Thyroid gland (tissue), 4 donors: Measurements from ENCODE around the gene TOR4A. TPM values are rescaled to one million over a fixed set of nuclear protein-coding genes. Genes with fewer than 3 reads are reported as not detected.
A peak's percentile ranks its signal among the peaks of the same experiment; 100 is the strongest.

Experiments
- DNase-seq, 2 donors: peaks; one replicate each; pipeline ENCODE4 v3.0.0-alpha.2; 2019
- H3K27ac ChIP-seq, 3 donors: fragments of 200-600 bp; sonication (generic); 1 replicate in 2 of 3; 2 replicates in 1 of 3; pipeline ENCODE4 v1.5.1; 2016 to 2019; ENCODE audit warnings: mild to moderate bottlenecking in 1 of 3, moderate library complexity in 1 of 3
- H3K27me3 ChIP-seq: fragments of 200-600 bp; sonication (generic); one replicate; pipeline ENCODE4 v1.5.1; 2019
- H3K36me3 ChIP-seq, 2 donors: fragments of 200-600 bp; sonication (generic); one replicate each; pipeline ENCODE4 v1.5.1; 2016 to 2019
- H3K4me1 ChIP-seq, 2 donors: fragments of 200-600 bp; sonication (generic); one replicate each; pipeline ENCODE4 v1.5.1; 2017 to 2019
- H3K4me3 ChIP-seq, 3 donors: fragments of 200-600 bp; sonication (generic); replicated peaks in 1 of 3; 1 replicate in 2 of 3; 2 replicates in 1 of 3; pipeline ENCODE4 v1.5.1; 2016; ENCODE audit warnings: mild to moderate bottlenecking in 1 of 3
- H3K9me3 ChIP-seq: fragments of 200-600 bp; sonication (generic); one replicate; pipeline ENCODE4 v1.5.1; 2017
- POLR2A ChIP-seq, 2 donors: fragments of 450-650 bp; IDR thresholded peaks; one replicate each; pipeline ENCODE4 v1.6.1; 2017; ENCODE audit warnings: antibody characterized with exemption in 2 of 2, mild to moderate bottlenecking in 2 of 2, moderate library complexity in 1 of 2
- WGBS, 2 donors: methylation state at CpG; one replicate each; pipeline ENCODE4 v1.1.5; 2017; 5-methylcytosine and 5-hydroxymethylcytosine counted together
- intact Hi-C: fragments of 100-400 bp; cut with DNase I; formaldehyde crosslinking; loops from one replicate; pipeline ENCODE4 v1.15.1; 2023
- total RNA-seq, 4 donors: library from RNA; depleted of rRNA; stranded (reverse); fragments of >200 nt; gene quantifications; one replicate each; pipeline ENCODE4 v1.2.3, GENCODE V29; 2016
- TF ChIP-seq, protein P1 (sequence below), 6 experiments: fragments of 200-600 bp in 3 of 6; fragments of 450-650 bp in 3 of 6; sonication (generic) in 3 of 6; IDR thresholded peaks; one replicate each; pipeline ENCODE4 v1.5.1; 2016 to 2019; ENCODE audit warnings: antibody characterized with exemption in 6 of 6, mild to moderate bottlenecking in 2 of 6, inconsistent platforms in 1 of 6, moderate library complexity in 1 of 6

The TOR4A gene
- total RNA-seq, 4 donors from 2014 or later, result 10.8 to 14.7 (median 12.0) TPM

DNA sequence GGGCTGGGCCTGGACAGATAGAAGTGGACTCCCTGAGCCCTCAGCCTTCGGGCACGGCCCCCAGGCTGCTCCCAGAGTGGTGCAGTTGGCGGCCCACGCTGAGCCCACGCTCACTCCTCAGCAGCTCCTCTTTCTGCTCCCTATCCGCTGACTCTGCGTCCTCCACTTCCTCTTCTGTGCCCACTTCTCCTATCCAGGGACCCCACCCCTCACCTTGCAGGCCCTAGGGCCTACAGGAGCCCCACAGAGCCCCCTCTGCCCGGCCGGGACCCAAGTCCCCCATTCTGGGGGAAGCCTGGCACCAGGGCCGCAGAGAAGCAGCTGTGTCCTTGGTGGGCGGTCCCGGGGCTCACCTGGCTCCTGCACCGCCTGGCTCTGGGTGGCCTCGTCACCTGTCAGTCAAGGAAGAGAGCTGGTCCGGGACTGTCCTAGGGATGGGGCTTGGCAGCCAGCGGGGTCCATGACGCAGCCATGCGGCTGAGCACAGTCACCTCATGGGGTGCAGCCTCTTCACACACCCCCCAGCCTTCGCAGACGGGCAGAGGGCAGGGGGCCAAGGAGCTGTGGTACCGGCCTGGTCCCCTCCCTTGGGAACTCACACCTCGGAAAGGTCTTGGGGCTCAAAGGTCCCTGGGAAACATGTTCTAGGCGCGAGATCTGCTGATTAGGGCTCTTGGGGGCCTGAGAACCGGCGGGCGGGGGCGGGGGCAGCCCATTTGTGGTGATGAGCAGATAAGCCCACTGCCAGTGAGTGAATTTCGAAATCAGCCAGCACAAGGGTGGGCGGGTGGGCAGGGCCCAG is 29.9 kb downstream of the TOR4A start:
- Histone ChIP-seq H3K9me3 (no peaks in the 10 kb centered on the region), H3K36me3 (no peaks in the 10 kb centered on the region), H3K27me3 (no peaks in the 10 kb centered on the region), H3K4me1 (peaks cover 26 to 45% of the 10 kb centered on the region in 2 donors), H3K27ac (no peak overlapping the region), H3K4me3 (no peak overlapping the region)
- 39 to 46% methylated on average over 15 to 23 of the region's 30 CpGs for WGBS, 2 donors
- peak in 1 of 2 donors; percentile 46 for DNase-seq
- TF ChIP-seq, protein P1, sequence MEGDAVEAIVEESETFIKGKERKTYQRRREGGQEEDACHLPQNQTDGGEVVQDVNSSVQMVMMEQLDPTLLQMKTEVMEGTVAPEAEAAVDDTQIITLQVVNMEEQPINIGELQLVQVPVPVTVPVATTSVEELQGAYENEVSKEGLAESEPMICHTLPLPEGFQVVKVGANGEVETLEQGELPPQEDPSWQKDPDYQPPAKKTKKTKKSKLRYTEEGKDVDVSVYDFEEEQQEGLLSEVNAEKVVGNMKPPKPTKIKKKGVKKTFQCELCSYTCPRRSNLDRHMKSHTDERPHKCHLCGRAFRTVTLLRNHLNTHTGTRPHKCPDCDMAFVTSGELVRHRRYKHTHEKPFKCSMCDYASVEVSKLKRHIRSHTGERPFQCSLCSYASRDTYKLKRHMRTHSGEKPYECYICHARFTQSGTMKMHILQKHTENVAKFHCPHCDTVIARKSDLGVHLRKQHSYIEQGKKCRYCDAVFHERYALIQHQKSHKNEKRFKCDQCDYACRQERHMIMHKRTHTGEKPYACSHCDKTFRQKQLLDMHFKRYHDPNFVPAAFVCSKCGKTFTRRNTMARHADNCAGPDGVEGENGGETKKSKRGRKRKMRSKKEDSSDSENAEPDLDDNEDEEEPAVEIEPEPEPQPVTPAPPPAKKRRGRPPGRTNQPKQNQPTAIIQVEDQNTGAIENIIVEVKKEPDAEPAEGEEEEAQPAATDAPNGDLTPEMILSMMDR (IDR thresholded peaks at IDR 0.05), result no peak
- no peak for TF ChIP-seq POLR2A (IDR thresholded peaks at IDR 0.05)
- intact Hi-C loops, result loop anchor here (5.0 kb wide), 1 partner anchor 90 kb away; no protein-coding TSS in a partner anchor

DNA sequence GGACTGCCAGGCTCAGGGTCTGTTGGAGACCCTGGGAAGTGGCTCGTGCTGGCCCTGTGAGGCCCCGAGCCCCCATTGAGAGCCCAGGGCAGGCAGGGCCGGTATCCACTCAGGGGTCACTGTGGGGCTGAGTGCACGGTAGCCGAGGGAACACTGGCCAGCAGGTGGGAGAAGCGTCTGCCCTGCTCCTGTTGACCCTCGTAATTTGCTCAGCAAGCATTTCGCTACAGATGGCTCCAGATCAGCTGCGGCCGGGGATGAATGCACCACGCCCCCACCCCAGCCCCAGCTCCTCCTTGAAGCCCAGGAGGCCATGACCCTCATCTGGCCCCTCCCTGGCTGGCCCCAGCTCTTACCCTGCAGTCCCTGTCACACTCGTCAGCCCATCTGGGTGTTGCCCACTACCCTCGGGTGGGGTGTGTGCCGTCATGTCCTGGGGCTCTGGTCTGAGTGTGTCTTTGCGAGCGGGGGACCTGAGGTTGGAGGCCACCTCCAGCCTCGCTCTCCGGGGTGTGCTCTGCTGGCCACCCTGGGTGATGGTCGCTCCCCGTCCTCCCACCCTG is 30.6 kb downstream of the TOR4A start:
- H3K27me3 ChIP-seq, result no peaks in the 10 kb centered on the region
- no peak for DNase-seq

DNA sequence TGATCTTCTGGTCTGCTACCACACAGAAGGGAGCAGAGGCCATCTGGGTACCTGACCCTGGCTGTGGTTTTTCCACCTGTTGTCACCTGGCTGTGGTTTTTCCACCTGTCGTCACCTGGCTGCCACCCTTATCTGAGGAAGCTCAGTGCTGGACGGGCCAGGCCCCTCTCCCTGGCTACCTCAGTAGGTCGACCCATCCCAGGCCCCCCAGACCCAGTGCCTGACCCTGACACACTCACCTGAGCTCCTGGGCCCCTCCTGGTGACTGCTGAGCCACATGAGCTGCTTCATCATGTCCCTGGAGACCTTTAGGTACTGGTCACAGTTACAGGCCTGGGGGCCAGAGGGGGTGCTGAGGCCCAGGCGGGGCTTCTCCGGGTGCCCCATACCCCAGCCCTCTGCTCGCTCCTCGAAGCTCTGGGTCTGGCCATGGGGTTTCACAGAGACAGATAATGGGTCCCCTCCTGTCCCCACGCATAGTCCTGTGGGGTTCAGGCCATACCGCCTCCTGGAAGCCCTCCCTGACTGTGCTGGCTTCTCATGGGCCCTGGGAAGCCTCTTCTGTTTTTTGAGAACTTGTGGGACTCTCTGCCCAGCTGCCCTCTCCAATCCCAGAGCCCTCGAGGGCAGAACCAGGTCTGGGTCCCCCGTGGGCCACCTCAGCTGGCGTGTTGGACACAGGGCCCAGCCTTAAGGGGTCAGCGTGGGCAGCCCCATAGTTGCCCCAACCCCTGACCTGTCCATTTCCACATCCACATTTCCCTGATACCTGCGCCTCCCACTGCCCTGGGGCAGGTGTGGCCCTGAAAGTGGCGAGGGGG is 32.1 kb downstream of the TOR4A start:
- intact Hi-C loops, result loop anchor here (5.0 kb wide), 1 partner anchor 88 kb away; no protein-coding TSS in a partner anchor
- WGBS, 2 donors, result 90 to 95% methylated on average over 8 to 9 of the region's 15 CpGs
- no peaks in the 10 kb centered on the region for H3K9me3 ChIP-seq
- H3K4me3 ChIP-seq, result no peak overlapping the region
- TF ChIP-seq POLR2A (IDR thresholded peaks at IDR 0.05), result no peak
- TF ChIP-seq, protein P1 (IDR thresholded peaks at IDR 0.05), result no peak
- H3K36me3 ChIP-seq, result no peaks in the 10 kb centered on the region
- DNase-seq, result no peak
- no peak overlapping the region for H3K27ac ChIP-seq
- peaks cover 21 to 34% of the 10 kb centered on the region in 2 donors for H3K4me1 ChIP-seq
- H3K27me3 ChIP-seq, result no peaks in the 10 kb centered on the region

More for the DNA sequence above, 30.6 kb downstream of the TOR4A start:
- Histone ChIP-seq H3K9me3 (no peaks in the 10 kb centered on the region), H3K4me1 (peaks cover 21 to 39% of the 10 kb centered on the region in 2 donors), H3K27ac (no peak overlapping the region), H3K36me3 (no peaks in the 10 kb centered on the region), H3K4me3 (no peak overlapping the region)
- intact Hi-C loops, result loop anchor here (5.0 kb wide), 1 partner anchor 89 kb away; no protein-coding TSS in a partner anchor
- WGBS, 2 donors, result 68 to 86% methylated on average over 11 to 20 of the region's 20 CpGs
- no peak for TF ChIP-seq POLR2A (IDR thresholded peaks at IDR 0.05)
- TF ChIP-seq, protein P1 (IDR thresholded peaks at IDR 0.05), result no peak

DNA sequence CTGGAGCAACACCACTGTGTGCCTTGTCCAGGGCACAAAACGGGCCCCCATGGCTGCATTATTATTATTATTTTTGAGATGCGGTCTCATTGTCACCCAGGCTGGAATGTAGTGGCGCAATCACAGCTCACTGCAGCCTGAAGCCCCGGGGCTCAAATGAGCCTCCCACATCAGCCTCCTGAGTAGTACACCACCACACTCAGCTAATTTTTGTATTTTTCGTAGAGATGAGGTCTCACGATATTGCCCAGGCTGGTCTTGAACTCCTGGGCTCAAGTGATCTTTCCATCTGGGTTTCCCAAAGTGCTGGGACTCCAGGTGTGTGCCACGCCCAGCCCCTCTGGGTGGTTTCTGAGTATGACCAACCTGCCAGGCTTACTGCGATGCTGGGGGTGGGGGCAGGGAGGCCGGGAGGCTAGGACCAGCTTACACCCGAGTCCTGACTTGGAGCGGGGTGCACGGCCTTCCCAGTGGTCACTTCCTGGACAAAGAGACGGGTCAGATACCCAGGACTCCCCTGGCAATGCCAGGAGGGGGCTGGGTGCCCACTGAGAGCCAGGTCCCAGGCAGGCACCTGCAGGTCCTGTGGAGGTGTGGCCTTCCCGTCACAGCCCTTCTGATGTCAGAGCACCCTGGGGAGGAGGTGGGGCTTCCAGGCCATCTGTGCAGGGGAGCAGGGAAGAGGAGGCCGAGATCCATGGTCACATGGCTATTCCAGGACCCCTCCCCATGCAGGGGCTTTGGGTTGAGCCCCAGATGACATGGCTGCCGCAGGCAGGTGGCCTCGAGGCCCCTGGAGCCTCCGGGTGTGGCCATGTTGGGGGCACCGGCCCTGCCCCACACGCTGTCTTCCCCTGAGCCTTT is 32.9 kb downstream of the TOR4A start:
- H3K4me1 ChIP-seq, result peaks cover 13 to 31% of the 10 kb centered on the region in 2 donors
- DNase-seq, result no peak
- TF ChIP-seq, protein P1 (IDR thresholded peaks at IDR 0.05), result no peak
- TF ChIP-seq POLR2A (IDR thresholded peaks at IDR 0.05), result no peak
- no peaks in the 10 kb centered on the region for H3K27me3 ChIP-seq
- no peak overlapping the region for H3K4me3 ChIP-seq
- intact Hi-C loops, result no loop called here
- no peak overlapping the region for H3K27ac ChIP-seq
- H3K9me3 ChIP-seq, result no peaks in the 10 kb centered on the region
- H3K36me3 ChIP-seq, result no peaks in the 10 kb centered on the region
- 83% methylated on average over 13 to 18 of the region's 20 CpGs for WGBS, 2 donors
